Hypothalamus (tissue), 51 donors: ENCODE results near the gene SLC9A7.
"Not testable (repeated sequence)": the region's sequence is repeated elsewhere in the genome, so short reads cannot be mapped to it uniquely, and the experiment has no call there.

Experiments used
- DNase-seq, 51 donors: peaks; one replicate each; lab custom pipeline; 2025; lab: John Stamatoyannopoulos, UW

SLC9A7 gene

DNA sequence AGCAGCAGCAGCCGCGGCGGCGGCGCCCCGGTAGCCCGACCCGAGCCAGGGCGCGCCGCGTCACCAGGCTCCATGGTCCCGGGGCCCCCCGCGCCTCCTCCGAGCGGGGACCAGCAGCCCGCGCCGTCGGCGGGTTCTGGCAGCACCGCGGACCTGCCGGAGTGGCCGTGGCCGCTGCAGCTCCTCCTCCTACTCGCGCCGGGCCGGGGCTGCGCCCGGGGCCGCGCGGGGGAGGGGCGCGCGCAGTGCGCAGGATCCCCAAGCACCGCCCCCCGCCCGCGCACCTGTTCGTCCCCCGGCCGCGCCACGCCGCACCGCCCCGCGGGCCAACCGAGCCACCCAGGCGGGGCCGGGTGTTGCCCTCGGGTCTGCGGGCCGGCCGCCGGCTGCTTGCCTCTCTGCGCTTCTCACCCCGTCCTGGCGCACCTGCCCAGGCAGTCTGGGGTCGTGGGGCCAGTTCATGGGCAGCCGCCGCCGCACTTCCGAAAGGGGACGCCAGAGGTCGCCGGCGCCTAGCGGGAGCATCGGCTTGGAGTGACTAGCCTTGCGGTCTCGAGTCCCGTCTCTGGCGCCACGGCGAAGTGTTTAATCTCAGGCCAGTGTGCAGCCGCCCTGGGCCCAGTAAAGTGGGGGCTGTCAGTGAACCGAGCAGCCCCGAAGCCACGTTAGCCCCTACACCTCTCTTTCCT lies at the start of gene SLC9A7:
Gene SLC9A7, minus strand, starts transcription at position 163 of the 689 bp plus-strand sequence. Its CDS starts 89 bp downstream, at position 74.
- DNase-seq, result peak in 47 of 51 donors; percentile 1 to 70 (median 29)

DNA sequence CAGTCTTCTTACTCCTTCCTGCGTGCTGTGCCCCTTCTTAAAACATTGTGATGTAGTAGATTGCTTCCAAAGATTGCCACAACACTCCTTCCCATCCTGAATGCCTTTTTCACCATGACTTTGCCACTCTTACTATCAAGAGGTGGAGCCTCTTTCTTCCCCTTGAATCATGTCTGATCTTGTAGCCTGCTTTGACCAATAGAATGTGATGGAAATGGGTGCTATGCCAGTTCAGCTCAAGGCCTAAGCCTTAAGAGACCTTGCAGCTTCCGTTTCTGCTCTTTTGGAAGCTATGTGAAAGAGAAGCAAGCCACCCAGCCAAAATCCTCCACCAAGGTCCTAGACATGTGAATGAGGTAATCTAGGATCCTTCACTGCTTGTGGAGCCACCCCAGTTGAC lies 46.4 kb upstream of the SLC9A7 start:
- no peak for DNase-seq

DNA sequence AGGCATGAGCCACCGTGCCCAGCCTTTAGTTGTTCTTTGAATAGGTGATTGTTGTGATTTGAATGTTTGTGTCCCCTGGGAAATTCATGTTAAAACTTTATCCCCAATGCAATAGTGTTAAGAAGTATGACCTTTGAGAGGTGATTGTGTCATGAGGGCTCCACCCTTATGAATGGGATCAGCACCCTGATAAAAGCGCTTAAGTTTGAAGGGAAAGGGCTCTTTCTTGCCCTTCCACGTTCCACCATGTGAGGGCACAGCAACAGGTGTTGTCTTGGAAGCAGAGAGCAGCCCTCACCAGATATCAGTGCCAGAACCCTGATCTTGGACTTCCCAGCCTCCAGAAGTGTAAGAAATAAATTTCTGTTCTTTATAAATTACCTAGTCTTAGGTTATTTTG lies 44.2 kb upstream of the SLC9A7 start:
- DNase-seq, result no peak

DNA sequence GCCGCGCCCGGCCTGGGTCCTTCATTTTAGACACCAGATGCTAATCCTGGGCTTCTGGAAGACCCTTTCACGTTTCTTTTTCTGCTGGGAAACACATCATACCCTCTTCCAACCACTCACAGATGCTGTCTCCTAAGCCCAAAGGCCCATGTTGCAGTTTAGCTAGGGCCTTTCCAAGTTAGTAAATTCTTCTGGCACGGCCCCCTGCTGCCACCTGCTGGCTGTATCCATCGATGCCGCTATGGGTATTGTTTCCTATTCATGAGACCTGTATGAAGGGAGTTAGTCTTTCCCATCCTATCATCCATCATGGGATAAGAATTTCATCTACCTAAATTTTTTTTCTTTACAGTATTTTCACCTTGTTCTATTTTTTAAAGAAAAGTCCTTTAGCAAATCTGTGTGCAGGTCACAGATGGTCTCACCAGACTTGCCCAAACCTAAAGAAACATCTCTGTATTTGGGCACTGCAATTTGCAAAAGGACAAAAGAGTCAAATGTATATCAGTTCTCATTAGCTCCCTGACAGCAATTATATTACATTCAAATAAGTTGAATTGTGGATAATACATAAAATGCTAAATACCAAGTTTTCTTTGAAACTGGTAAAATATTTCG lies 37.8 kb upstream of the SLC9A7 start:
- peak in 45 of 51 donors; percentile 0 to 70 (median 26) for DNase-seq

DNA sequence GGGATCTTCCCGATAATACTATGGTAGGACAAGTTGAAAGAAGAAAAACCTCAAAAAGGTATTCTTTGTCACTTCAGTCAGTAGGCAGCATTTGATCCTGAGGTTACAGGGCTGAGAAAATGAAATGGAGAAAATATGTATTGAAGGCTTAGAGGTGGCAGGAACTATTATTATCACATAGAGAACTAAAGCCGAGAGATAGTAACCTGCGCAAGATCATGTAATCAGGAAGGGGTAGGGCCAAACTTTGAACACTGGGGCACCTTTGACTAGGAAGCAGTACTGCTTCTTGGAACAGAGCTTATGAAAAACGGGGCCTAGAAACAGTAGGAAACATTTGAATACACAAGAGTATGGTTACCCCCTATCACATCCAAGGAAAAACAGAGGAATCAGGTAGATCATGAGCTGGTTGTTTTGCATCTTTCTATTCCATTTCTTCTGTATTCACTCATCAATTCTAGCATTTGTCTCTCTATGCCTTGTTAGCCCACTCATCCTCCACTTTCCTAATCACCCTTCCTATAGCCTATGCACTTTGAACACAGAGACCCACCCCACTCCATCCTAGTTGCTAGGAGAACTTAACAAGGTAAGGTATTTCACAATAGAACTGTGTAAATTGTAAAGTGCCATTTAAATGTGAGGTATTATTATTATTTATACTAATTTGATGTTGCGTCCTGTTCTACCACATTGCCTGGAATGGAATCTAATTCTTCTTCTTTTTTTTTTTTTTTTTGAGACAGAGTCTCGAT lies 34.6 kb upstream of the SLC9A7 start:
- no peak for DNase-seq

DNA sequence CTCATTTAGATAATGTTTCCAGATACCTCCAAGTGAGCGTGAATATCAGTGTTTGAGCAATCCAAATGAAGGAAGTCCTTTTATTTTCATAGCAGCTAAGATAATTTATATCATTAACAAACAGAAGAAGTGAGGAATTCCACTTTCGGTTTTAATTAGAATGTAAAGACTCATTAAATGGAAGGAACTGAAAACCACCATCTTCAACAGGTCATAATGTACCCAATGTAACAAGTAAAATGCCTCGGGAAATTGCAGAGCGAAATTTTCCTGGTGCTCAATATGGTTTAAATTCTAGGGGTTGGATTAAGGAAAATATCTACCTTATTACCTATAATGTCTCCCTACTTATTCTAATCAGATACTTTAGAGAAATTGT lies 33.9 kb upstream of the SLC9A7 start:
- DNase-seq, result no peak

DNA sequence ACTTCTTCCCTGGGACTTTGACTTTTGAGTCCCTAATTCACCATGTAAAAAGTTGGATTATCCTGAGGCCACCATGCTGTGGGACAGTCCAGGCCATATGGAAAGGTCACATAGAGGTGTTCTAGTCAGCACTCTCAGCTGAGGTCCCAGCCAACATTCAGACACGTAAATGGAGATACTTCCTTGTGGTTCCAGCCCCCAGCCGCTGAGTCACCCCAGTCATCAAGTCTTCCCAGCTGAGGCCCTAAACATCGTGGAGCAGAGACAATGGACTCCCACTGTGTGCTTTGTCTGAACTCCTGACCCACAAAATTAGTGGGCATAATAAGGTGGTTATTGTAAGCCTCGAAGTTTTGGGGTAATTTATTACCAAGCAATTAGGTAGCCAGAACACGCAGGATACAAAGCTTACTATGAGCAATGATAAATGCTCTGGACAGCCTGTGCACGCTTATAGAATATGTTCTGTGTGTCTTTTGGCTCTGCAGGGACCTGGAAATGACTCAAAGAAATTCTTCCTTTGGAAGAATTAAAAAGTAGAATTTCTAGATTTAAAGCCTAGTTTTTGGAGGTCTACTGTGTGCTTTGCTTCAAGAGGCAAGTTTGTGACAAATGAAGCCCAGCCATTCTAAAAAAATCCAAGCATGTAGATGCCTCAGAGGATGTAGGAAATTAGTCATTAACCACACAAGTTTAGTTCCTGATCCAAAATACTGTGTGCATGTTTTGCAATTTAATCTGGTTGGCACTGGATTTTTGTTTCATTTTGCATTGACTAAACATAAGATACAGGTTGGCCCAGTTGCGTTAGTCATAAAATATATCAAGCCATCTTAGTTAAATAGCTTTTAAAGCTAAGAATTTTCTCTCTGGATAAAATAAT lies 33.2 kb upstream of the SLC9A7 start:
- DNase-seq, result no peak

DNA sequence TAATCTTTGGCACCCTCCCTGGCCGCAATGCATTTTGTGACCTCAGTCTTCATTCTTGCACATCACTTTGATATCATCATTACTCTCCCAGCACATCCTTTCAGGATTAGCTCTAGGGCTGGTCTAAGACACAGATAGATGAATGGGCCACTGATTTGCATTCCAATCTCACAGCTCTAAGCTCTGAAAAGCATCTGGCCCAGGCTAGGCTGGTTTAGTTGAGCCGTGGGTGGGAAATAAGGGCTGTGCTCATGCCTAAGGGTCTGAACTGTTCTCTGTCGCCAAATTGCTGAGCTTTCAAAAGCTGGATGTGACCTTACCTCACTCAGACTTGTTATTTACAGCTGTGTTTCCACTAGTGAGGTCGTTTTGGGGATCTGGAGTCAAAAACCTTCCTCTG lies 30.0 kb upstream of the SLC9A7 start:
- DNase-seq, result no peak

DNA sequence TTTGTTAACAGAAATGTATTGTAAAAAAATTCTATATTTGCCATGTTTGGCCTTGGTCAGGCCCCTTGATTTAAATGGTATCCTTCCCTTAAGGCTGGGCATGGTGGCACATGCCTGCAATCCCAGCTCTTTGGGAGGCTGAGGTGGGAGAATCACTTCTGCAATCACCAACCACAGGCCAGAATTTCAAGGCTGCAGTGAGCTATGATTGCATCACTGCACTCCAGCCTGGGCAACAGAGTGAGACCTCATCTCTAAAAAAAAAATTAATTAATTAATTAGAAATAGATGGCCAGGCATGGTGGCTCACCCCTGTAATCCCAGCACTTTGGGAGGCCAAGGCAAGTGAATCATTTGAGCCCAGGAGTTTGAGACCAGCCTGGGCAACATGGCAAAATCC lies 25.5 kb upstream of the SLC9A7 start:
- not testable (repeated sequence) for DNase-seq

DNA sequence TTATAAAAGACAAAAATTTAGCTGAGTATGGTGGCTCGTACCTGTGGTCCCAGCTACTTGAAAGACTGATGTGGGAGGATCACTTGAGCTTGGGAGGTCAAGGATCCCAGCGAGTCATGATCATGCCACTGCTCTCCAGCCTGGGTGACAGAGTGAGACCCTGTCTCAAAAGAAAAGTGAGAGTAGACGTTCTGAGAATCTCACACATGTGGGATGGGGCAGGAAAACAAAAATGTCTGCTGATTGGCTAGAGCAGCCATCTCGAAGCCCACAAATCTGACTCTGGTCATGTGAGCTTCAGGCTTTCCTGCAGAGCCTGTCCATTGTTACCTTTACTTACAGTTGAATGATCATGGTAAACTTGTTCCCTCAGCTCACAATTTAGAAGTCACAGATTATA lies 23.1 kb upstream of the SLC9A7 start:
- DNase-seq, result no peak

DNA sequence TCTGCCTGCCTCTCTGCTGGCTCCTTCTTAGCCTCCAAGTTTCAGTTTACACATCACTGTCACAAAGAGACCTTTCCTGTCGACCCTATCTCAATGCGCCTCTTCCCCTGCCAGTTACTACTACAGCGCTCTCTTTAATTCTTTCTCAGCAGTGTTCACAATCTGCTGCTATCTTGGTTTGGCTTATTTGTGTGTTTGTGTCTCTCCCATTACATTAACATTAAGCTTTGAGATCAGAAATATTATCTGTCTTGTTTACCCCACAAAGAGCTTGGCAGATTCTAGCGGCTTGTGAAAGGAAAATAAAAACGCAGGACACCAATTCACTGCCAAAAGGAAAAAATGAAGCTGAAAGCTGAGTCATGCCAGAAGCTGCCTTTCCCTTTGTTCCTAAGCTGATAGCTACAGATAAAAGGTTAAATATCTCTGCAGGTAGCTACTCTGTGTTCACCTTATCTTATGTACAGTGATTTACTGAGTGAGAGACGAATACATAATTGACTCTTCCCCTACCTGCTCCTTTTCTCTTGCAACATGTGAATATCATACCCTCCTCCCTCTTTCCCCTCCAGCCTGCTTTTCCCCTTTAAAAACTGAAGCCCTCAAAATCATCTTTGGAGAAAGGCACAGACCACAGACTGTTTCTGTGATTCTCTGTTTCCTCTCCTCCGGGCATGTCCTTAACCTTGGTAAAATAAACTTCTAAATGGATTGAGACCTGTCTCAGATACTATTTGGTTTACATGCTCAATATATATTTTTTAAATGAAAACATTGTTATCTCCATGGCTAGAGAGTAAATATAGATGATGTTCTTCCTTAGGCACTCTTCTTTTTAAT lies 19.3 kb upstream of the SLC9A7 start:
- no peak for DNase-seq

DNA sequence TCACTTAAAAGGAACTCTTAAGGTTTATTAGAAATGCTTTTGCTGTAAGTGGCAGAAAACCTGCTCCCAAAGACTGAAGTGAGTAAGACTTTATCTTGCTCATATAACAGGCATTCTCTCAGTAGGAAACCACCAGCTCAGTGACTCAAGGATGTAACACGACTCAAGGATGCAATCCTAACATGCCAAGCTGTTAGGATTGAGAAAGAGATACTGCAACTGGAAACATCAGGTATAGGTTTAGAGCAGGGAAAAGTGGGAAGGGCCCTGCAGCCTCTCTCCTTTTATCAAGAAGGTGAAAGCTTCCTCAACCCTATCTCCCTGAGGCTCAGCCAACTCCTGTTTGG lies 11.9 kb upstream of the SLC9A7 start:
- DNase-seq, result no peak

DNA sequence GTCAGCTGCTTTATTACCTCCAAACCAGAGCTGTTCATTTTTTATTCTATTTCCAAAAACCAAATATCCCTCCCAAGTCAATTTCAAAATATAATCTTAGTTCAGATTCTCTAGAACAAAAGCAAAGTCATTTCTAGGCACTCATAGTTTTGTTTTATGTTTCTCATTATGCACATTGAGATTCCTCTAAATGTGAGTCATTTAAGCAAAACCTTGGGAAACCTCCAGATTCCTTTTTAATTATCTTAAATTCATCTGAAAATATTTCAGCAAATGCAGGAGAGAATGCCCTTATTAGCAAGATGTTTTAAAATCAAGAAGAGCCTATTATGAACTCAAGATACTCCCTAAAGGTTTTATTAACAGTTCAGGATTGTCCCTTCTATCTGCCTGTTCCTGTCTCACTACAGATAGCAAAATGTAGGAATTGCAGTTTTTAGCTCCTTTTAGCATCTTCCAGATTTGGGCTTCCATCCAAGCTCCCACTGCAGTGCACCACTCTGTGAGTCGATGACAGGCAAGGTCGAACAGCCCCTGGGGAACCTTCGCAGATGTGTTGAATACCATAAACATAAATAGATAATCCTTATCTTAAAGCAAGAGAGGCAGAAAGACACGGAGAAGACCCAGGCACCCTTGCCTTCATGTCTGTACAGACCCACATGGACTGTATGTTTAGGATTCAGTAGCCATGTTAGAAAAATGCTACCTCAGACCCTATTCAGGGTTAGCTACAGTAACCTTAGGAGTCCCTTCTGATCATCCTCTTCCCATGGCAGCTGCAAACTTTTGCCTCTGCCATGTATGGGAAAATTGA lies 11.3 kb upstream of the SLC9A7 start:
- DNase-seq, result no peak

DNA sequence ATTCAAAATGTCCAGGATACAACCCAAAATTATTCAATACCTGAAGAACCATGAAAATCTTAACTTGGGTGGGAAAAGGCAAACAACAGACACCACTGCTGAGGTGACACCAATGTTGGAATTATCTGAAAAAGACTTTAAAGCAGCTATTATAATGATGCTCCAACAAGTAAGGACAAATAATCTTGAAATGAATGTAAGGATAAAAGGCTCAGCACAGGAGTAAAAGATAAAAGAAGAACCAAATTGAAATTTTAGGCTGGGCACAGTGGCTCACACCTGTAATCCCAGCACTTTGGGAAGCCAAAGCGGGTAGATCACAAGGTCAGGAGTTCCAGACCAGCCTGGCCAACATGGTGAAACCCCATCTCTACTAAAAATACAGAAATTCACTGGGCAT lies 4.0 kb upstream of the SLC9A7 start:
- DNase-seq, result no peak

DNA sequence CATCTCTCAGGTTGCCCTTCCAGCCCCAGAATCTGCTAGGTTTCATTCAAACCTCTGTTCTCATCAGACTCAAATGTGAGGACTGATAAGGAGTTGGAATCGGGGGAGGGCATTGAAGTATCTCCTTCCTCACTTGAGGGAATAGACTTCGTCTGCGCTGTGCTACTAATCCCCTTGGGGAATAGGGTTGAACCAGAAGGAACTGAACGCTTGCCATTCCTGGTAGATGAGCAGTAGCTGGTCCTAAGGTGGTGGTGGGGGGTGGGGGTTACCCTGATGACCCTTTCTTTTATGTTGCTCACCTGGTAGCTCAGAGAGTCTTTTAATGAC lies 692 bp upstream of the SLC9A7 start:
- no peak for DNase-seq

DNA sequence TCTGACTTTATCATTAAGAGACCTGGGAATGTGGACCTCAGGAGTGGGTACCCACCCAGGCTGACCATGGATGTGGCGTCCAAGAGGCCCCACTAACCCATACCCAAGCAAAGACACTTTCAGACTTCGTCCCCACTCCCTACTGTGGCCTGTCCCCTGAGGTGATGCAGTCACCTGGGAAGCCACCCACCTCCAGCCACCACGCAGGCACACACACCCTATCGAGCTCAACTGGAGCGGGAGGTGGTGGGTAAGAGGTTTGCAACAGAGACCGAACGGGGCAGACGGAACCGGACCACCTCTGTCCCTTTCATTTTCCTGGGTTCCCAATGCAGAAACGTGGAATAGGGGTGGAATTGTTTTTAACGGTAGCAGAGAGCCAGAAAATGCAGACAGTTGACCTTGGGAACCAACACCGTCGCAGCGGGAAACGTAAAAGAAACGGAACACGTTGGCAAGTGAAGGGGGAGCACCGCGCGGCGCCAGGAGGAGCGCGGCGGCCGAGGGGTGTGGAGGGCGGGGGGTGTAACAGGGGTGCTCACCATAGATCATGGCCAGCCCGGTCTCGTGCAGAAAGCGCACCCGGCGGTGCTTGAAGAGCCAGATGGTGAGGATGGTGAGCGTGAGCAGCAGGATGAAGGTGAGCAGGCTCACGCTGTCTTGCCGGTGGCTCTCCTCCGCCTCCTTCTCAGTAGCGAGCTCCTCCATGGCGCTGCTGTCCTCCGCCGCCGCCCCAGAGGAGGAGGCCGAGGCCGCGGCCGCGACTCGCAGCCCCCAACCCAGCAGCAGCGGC lies 559 bp downstream of the SLC9A7 start:
- DNase-seq, result peak in 6 of 51 donors; percentile 0 to 4 (median 0)

DNA sequence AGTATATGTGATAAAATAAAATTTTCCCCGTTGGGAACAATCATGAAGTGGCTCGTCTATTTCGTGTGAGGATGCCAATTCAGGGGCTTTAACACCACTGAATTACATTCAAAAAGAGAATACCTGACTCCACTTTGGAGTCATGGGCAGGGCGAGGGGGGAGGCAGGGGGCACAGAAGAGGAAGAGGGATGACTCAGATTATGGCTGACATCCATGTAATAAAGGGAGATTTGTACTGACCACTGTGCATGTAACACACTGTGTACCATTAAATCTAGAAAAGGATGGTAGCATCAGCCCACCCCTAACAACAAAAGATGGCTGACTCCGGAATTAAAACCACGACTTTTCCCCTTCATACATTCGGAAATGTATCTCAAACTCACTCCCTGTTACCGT lies 1.3 kb downstream of the SLC9A7 start:
- no peak for DNase-seq

DNA sequence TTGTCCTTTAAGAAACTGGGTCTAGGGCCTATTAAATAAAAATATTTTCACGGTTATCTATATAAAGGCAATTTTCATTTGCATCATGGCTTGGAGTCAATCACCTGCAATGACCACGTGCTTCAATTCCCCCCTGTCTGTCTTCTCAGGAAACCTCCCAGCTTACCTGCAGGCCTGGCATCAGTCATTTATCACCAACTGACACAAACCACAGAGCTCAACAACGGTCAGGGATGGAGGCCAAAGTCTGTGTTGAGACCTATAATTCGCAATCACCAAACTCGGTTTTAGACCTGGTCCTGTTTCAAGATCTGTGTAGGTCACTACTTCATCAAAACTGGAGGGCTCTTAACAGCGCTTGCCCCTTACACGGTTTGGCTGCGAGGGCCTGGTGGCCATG lies 1.9 kb downstream of the SLC9A7 start:
- DNase-seq, result no peak

DNA sequence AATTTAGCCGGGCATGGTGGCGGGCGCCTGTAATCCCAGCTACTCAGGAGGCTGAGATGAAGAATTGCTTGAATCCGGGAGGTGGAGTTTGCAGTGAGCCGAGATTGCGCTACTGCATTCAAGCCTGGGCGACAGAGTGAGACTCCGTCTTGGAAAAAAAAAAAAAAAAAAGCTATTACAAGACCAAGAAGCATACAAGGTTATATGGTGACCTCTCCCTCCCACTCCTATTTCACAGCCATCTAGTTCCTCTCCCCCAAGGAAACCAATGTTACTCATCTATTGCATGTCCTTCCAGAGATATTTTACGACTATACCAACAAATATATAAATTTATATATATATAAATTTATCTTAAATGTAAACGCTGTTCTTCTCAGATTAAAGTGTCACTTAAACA lies 3.2 kb downstream of the SLC9A7 start:
- DNase-seq, result no peak
